Measurements from ENCODE around the gene RBM46. TPM values are rescaled to one million over a fixed set of nuclear protein-coding genes. Genes with fewer than 3 reads are reported as not detected.

The RBM46 gene
- total RNA-seq, 1 donor from 2014 or later: 0.07 TPM

- peaks cover 17% of the 10 kb centered on the region for H4K20me1 ChIP-seq (ENCODE audit: low read depth)
- no peak overlapping the region for H2AFZ ChIP-seq (replicated peaks)
- no peak overlapping the region for H3K9ac ChIP-seq
- no peaks in the 10 kb centered on the region for H3K9me3 Mint-ChIP-seq
- no peak for TF ChIP-seq EZH2phosphoT487 (IDR thresholded peaks at IDR 0.05)
- TF ChIP-seq EZH2 (IDR thresholded peaks at IDR 0.05): no peak
- no peak for TF ChIP-seq CTCF (IDR thresholded peaks at IDR 0.05)
- peaks cover 35% of the 10 kb centered on the region for H3K4me1 ChIP-seq
- no peak overlapping the region for H3K27ac ChIP-seq
- no peak overlapping the region for H3K4me3 Mint-ChIP-seq
- no peaks in the 10 kb centered on the region for H3K9me3 ChIP-seq (ENCODE audit: low read depth)
- no peak overlapping the region for H3K27ac Mint-ChIP-seq
- no peaks in the 10 kb centered on the region for H3K36me3 Mint-ChIP-seq
- H3K4me2 ChIP-seq: no peak overlapping the region
- H3K4me1 Mint-ChIP-seq: peaks cover 30% of the 10 kb centered on the region
- DNase-seq (ENCODE audit: low spot score): no peak
- no peaks in the 10 kb centered on the region for H3K79me2 ChIP-seq (ENCODE audit: low read depth)
- peaks cover 34% of the 10 kb centered on the region for H3F3A ChIP-seq (ENCODE audit: low read depth)
- H3K27me3 Mint-ChIP-seq (ENCODE audit: insufficient read depth, low read depth): peaks cover 12% of the 10 kb centered on the region
- no peaks in the 10 kb centered on the region for H3K36me3 ChIP-seq
- peaks cover 31% of the 10 kb centered on the region for H3K27me3 ChIP-seq
- no peak overlapping the region for H3K4me3 ChIP-seq
Observed at GRCh38 chr4:154736770-154737169, 44.3 kb upstream of the RBM46 start.

- H3K4me2 ChIP-seq: peak overlapping the region; percentile 59
- no peaks in the 10 kb centered on the region for H3K36me3 ChIP-seq
- no peak overlapping the region for H2AFZ ChIP-seq (replicated peaks)
- no peak overlapping the region for H3K27ac ChIP-seq
- H3K27me3 ChIP-seq: peaks cover 48% of the 10 kb centered on the region
- no peaks in the 10 kb centered on the region for H3K9me3 Mint-ChIP-seq
- no peak overlapping the region for H3K27ac Mint-ChIP-seq
- H3K36me3 Mint-ChIP-seq: no peaks in the 10 kb centered on the region
- H3K4me3 Mint-ChIP-seq: no peak overlapping the region
- H3K79me2 ChIP-seq (ENCODE audit: low read depth): no peaks in the 10 kb centered on the region
- no peak overlapping the region for H3K9ac ChIP-seq
- no peak for TF ChIP-seq EZH2phosphoT487 (IDR thresholded peaks at IDR 0.05)
- TF ChIP-seq EZH2 (IDR thresholded peaks at IDR 0.05): no peak
- no peak for TF ChIP-seq CTCF (IDR thresholded peaks at IDR 0.05)
- peaks cover 45% of the 10 kb centered on the region for H3K4me1 ChIP-seq
- H4K20me1 ChIP-seq (ENCODE audit: low read depth): peaks cover 31% of the 10 kb centered on the region
- DNase-seq (ENCODE audit: low spot score): peak; percentile 46
- peaks cover 50% of the 10 kb centered on the region for H3F3A ChIP-seq (ENCODE audit: low read depth)
- H3K27me3 Mint-ChIP-seq (ENCODE audit: insufficient read depth, low read depth): peaks cover 23% of the 10 kb centered on the region
- no peaks in the 10 kb centered on the region for H3K9me3 ChIP-seq (ENCODE audit: low read depth)
- peaks cover 39% of the 10 kb centered on the region for H3K4me1 Mint-ChIP-seq
- peak overlapping the region; percentile 15 for H3K4me3 ChIP-seq
Observed at GRCh38 chr4:154738426-154738825, 42.6 kb upstream of the RBM46 start.

GRCh38 chr4:154739111-154739510, 42.0 kb upstream of the RBM46 start:
- no peaks in the 10 kb centered on the region for H3K36me3 ChIP-seq
- H3K4me3 ChIP-seq: peak overlapping the region; percentile 15
- peak; percentile 72 for DNase-seq (ENCODE audit: low spot score)
- H3K27ac Mint-ChIP-seq: no peak overlapping the region
- peaks cover 31% of the 10 kb centered on the region for H4K20me1 ChIP-seq (ENCODE audit: low read depth)
- no peaks in the 10 kb centered on the region for H3K9me3 ChIP-seq (ENCODE audit: low read depth)
- H3K27me3 ChIP-seq: peaks cover 54% of the 10 kb centered on the region
- H3K4me1 Mint-ChIP-seq: peaks cover 40% of the 10 kb centered on the region
- no peaks in the 10 kb centered on the region for H3K36me3 Mint-ChIP-seq
- no peaks in the 10 kb centered on the region for H3K79me2 ChIP-seq (ENCODE audit: low read depth)
- H3F3A ChIP-seq (ENCODE audit: low read depth): peaks cover 52% of the 10 kb centered on the region
- TF ChIP-seq EZH2 (IDR thresholded peaks at IDR 0.05): no peak
- no peak for TF ChIP-seq EZH2phosphoT487 (IDR thresholded peaks at IDR 0.05)
- TF ChIP-seq CTCF (IDR thresholded peaks at IDR 0.05): no peak
- no peak overlapping the region for H2AFZ ChIP-seq (replicated peaks)
- peaks cover 30% of the 10 kb centered on the region for H3K27me3 Mint-ChIP-seq (ENCODE audit: insufficient read depth, low read depth)
- H3K27ac ChIP-seq: no peak overlapping the region
- no peak overlapping the region for H3K4me3 Mint-ChIP-seq
- peaks cover 47% of the 10 kb centered on the region for H3K4me1 ChIP-seq
- no peaks in the 10 kb centered on the region for H3K9me3 Mint-ChIP-seq
- no peak overlapping the region for H3K9ac ChIP-seq
- H3K4me2 ChIP-seq: peak overlapping the region; percentile 59
